A549 (cell line): Measurements from ENCODE around the gene C1QTNF4. TPM values are rescaled to one million over a fixed set of nuclear protein-coding genes. Genes with fewer than 3 reads are reported as not detected.
"Not testable (repeated sequence)": the region's sequence is repeated elsewhere in the genome, so short reads cannot be mapped to it uniquely, and the experiment has no call there.

ENCODE experiments used
- ATAC-seq, 2 experiments: fragments of 200-7000 bp in 1 of 2; fragments of >200 bp in 1 of 2; cut with Nextera tagmentation in 1 of 2; cut with Tn5 transposase in 1 of 2; 3 replicates each; pipeline versions ENCODE4 v1.8.0 to v1.9.1; 2018 to 2020; ENCODE audit warnings: mild to moderate bottlenecking in 1 of 2, moderate library complexity in 1 of 2
- CTCF ChIA-PET: fragments of 300-600 bp; sonication (Branson Sonifier 250); formaldehyde crosslinking; extraction: SDS; loops from one replicate; lab custom pipeline; 2021; ENCODE audit warnings: antibody characterized with exemption, inconsistent platforms; lab: Yijun Ruan, JAX
- POLR2A ChIA-PET: fragments of 350-600 bp; formaldehyde crosslinking; extraction: SDS; loops from one replicate; lab custom pipeline; 2021; ENCODE audit warnings: antibody characterized with exemption, inconsistent platforms; lab: Yijun Ruan, JAX
- DNase-seq, 2 experiments: peaks; one replicate each; pipeline versions ENCODE4 v3.0.0 to v3.0.0-alpha.2; 2011 to 2016; ENCODE audit warnings: low read depth in 1 of 2, low spot score in 1 of 2
- FAIRE-seq: peaks from 2 replicates; lab custom pipeline; 2011; peaks lifted over from hg19 to GRCh38; lab: Jason Lieb, UNC
- H3K27ac ChIP-seq, 2 experiments: fragments of >200 bp; sonication (Bioruptor Twin); formaldehyde crosslinking; 3 replicates each; pipeline ENCODE4 v1.5.1; 2016 to 2017
- H3K4me1 ChIP-seq: fragments of >200 bp; sonication (Bioruptor Twin); formaldehyde crosslinking; 3 replicates; pipeline ENCODE4 v1.6.1; 2016
- H3K4me2 ChIP-seq: fragments of >200 bp; sonication (Bioruptor Twin); formaldehyde crosslinking; 3 replicates; pipeline ENCODE4 v1.6.1; 2016
- H3K4me3 ChIP-seq: fragments of >200 bp; sonication (Bioruptor Twin); formaldehyde crosslinking; 3 replicates; pipeline ENCODE4 v1.5.1; 2016
- H3K9me3 ChIP-seq: fragments of >200 bp; sonication (Bioruptor Twin); formaldehyde crosslinking; 3 replicates; pipeline ENCODE4 v1.6.1; 2016
- CEBPB ChIP-seq, 2 experiments: fragments of >200 bp in 1 of 2; sonication (Bioruptor Twin) in 1 of 2; formaldehyde crosslinking in 1 of 2; IDR thresholded peaks; 2 replicates each; pipeline ENCODE4 v1.6.1; 2012 to 2016
- EHF ChIP-seq: fragments of 250-450 bp; sonication (Bioruptor Pico); IDR thresholded peaks from 2 replicates; pipeline ENCODE4 v1.5.0; 2020; ENCODE audit warnings: mild to moderate bottlenecking
- KDM5A ChIP-seq: fragments of 200-600 bp; sonication (generic); IDR thresholded peaks from 2 replicates; pipeline ENCODE4 v1.6.1; 2016; ENCODE audit warnings: antibody characterized with exemption, mild to moderate bottlenecking
- MAZ ChIP-seq: fragments of 150-350 bp; IDR thresholded peaks from 2 replicates; pipeline ENCODE4 v1.6.1; 2014; ENCODE audit warnings: antibody characterized with exemption, low read depth, low read length, borderline replicate concordance
- MYC ChIP-seq: IDR thresholded peaks from 2 replicates; pipeline ENCODE4 v1.6.1; 2012; ENCODE audit warnings: mild to moderate bottlenecking, inconsistent platforms, low read length, improper control_type of control experiment, borderline replicate concordance
- SREBF2 ChIP-seq: fragments of 450-650 bp; IDR thresholded peaks from 2 replicates; pipeline ENCODE4 v1.6.1; 2014; ENCODE audit warnings: mild to moderate bottlenecking, moderate library complexity
- TFCP2L1 ChIP-seq: fragments of 250-450 bp; sonication (Bioruptor Pico); IDR thresholded peaks from 2 replicates; pipeline ENCODE4 v1.5.0; 2021; ENCODE audit warnings: mild to moderate bottlenecking
- WGBS: methylation state at CpG from one replicate; pipeline ENCODE4 v1.1.6; 2017; ENCODE audit errors: missing lambda C conversion rate; 5-methylcytosine and 5-hydroxymethylcytosine counted together
- polyA plus RNA-seq, 4 experiments: library from polyadenylated mRNA; depleted of rRNA in 3 of 4; stranded (reverse); fragments of >200 nt; fragmentation: RNase III in 1 of 4; extraction: RNeasy Plus Mini Kit Qiagen cat#74134 plus additional on column Dnase treatment in 1 of 4; gene quantifications; 2 replicates in 3 of 4; 3 replicates in 1 of 4; pipeline ENCODE4 v1.2.3, GENCODE V29; 2011 to 2017
- TF ChIP-seq, protein P1 (sequence below): fragments of 250-450 bp; sonication (Bioruptor Pico); IDR thresholded peaks from 2 replicates; pipeline ENCODE4 v1.5.0; 2020; ENCODE audit warnings: low read depth, mild to moderate bottlenecking, moderate library complexity
- TF ChIP-seq, protein P2 (sequence below): fragments of 150-350 bp; IDR thresholded peaks from 2 replicates; pipeline ENCODE4 v1.6.1; 2014; ENCODE audit warnings: low read depth, mild to moderate bottlenecking, low read length

C1QTNF4 gene
- polyA plus RNA-seq, 2 of the 4 experiments (the other 2 are of a cell fraction), result not detected

DNA sequence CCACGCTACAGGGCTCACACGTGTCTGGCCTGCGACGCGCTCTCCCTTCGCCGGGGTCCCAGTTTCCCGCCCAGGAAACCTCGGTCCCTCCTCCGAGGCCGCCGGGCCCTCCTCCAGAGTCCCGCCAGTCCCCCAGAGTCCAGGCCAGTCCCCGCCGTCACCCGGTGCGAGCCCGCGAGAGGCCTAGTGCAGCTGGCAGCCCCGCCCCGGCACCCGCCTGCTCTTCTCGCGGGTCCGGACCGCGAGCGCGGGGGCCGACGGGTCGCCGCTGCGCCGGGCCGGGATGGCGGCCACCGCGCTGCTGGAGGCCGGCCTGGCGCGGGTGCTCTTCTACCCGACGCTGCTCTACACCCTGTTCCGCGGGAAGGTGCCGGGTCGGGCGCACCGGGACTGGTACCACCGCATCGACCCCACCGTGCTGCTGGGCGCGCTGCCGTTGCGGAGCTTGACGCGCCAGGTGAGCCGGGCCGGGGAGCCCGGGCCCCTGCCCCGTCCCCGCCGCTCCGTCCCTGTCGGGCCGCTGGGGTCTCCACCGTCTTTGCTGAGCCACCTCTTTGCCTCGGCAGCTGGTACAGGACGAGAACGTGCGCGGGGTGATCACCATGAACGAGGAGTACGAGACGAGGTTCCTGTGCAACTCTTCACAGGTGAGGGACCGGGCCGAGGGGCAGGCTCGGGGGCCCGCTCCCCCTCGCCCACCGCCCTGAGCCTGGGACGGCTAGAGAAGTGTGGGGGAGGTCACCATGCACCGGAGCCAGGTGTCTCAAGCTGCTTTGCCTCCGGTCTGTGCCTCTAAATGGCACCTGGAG is 28.7 kb downstream of the C1QTNF4 start, which contains the start of gene PTPMT1 (continued):
- TF ChIP-seq, protein P1, sequence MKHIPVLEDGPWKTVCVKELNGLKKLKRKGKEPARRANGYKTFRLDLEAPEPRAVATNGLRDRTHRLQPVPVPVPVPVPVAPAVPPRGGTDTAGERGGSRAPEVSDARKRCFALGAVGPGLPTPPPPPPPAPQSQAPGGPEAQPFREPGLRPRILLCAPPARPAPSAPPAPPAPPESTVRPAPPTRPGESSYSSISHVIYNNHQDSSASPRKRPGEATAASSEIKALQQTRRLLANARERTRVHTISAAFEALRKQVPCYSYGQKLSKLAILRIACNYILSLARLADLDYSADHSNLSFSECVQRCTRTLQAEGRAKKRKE, result peak; percentile 74
- peak; percentile 82; the same call in 1 of the 2 replicates for TF ChIP-seq EHF

DNA sequence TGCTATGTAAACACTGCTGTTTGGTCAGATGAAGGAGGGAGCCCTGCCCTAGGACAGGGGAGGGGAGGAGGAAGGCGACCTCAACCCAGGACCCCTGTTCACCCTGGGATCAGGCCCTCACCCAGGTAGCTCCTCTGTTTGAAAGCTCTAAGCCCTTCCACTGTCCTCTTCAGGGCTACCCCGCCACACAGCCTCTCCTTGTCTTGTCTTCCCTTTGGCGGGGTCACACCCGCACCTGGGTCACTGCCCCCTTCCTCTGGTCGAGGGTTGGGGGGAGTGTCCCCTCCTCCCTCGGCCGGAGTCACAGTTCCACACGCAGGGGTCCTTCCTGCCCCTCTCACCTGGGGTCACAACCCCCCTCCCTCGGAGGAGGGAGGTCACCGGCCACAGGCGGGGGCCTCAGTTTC is 29.3 kb downstream of the C1QTNF4 start:
- ChIA-PET CTCF (interaction anchor here (0.6 to 3.4 kb wide), 8 partner anchors 9 to 151 kb away, joined by 3 to 15 read pairs (median 4); partner anchors contain the start of gene CELF1), POLR2A (interaction anchor here (0.6 to 1.9 kb wide), 3 partner anchors 9 to 22 kb away, joined by 3 to 6 read pairs (median 4); partner anchors contain the start of genes FAM180B, KBTBD4 and NDUFS3)
- TF ChIP-seq TFCP2L1 (CRISPR knock-in tag), result 0 out of 2 replicates have a peak, but pooled peaks have one; percentile 46
- no peak for TF ChIP-seq SREBF2
- TF ChIP-seq, protein P2, sequence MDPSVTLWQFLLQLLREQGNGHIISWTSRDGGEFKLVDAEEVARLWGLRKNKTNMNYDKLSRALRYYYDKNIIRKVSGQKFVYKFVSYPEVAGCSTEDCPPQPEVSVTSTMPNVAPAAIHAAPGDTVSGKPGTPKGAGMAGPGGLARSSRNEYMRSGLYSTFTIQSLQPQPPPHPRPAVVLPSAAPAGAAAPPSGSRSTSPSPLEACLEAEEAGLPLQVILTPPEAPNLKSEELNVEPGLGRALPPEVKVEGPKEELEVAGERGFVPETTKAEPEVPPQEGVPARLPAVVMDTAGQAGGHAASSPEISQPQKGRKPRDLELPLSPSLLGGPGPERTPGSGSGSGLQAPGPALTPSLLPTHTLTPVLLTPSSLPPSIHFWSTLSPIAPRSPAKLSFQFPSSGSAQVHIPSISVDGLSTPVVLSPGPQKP, result no peak
- no peak for TF ChIP-seq MYC
- WGBS, result 49% methylated on average over 3 of the region's 11 CpGs
- H3K4me3 ChIP-seq, result peak overlapping the region; percentile 92
- ATAC-seq (peak in 1 of 2 experiments; percentile 21; a peak in 5 of 6 replicates), DNase-seq (no peak), FAIRE-seq (no peak)
- no peaks in the 10 kb centered on the region for H3K9me3 ChIP-seq
- H3K4me1 ChIP-seq, result peaks cover 17% of the 10 kb centered on the region
- H3K27ac ChIP-seq, result peak overlapping the region; percentile 95 to 96
- H3K4me2 ChIP-seq, result peak overlapping the region; percentile 98

DNA sequence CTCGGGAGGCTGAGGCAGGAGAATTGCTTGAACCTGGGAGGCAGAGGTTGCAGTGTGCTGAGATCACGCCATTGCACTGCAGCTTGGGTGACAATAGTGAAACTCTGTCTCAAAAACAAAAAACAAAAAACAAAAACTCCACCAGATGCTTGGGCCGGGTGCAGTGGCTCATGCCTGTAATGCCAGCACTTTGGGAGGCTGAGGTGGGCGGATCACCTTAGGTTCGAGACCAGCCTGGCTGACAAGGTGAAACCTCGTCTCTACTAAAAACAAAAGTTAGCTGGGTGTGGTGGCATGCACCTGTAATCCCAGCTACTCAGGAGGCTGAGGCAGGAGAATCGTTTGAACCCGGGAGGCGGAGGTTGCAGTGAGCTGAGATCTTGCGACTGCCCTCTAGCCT is 29.8 kb downstream of the C1QTNF4 start:
- CTCF ChIA-PET, result interaction anchor here (0.5 to 3.4 kb wide), 8 partner anchors 9 to 152 kb away, joined by 3 to 15 read pairs (median 4); partner anchors contain the start of gene CELF1
- not testable (repeated sequence) for DNase-seq, H3K9me3 ChIP-seq, FAIRE-seq, ATAC-seq
- Histone ChIP-seq H3K27ac (peak overlapping the region in 1 of 2 experiments; percentile 95; a peak in 2 of 6 replicates), H3K4me3 (peak overlapping the region; percentile 92; the same call in 2 of the 3 replicates), H3K4me1 (peaks cover 17% of the 10 kb centered on the region), H3K4me2 (peak overlapping the region; percentile 98)
- POLR2A ChIA-PET, result interaction anchor here (1.9 kb wide), 1 partner anchor 14 kb away, joined by 6 read pairs; the partner anchor contains the start of genes KBTBD4 and NDUFS3
- WGBS, result 96% methylated on average over 10 of the region's 10 CpGs

DNA sequence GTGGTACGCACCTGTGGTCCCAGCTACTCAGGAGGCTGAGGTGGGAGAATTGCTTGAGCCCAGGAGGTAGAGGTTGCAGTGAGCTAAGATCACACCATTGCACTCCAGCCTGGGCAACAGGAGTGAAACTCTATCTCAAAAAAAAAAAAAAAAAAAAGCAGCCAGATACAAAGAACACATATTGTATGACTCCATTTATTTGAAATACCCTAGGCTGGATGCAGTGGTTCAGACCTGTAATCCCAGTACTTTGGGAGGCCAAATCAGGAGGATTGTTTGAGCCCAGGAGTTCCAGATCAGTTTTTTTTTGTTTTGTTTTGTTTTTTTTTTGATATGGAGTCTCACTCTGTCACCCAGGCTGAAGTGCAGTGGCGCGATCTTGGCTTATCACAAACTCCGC is 31.8 kb downstream of the C1QTNF4 start:
- H3K4me3 ChIP-seq, FAIRE-seq, H3K9me3 ChIP-seq, H3K4me2 ChIP-seq, H3K27ac ChIP-seq, ATAC-seq, POLR2A ChIA-PET, DNase-seq: not testable (repeated sequence)
- H3K4me1 ChIP-seq, result peaks cover 17% of the 10 kb centered on the region
- CTCF ChIA-PET, result interaction anchor here (0.7 kb wide), 2 partner anchors 9 to 27 kb away, joined by 3 to 4 read pairs; no protein-coding TSS in a partner anchor
- WGBS, result 95% methylated on average over 4 of the region's 4 CpGs

DNA sequence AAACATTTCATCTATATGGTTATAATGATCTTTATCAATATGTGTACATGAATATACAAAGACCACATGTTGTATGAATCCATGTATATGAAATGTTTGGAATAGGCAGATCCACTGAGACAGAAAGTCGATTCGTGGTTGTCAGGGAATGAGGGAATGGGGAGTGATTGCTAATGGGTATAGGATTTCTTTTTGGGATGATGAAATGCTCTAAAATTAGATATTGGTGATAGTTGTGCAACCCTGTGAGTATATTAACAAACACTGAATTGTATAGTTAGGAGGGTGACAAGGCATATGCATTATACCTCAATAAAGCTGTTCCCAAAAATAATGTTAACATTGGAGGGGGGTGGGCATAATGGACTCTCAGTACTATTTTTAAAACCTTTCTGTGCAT is 33.8 kb downstream of the C1QTNF4 start:
- H3K4me1 ChIP-seq, result peaks cover 8% of the 10 kb centered on the region; the same call in 2 of the 3 replicates
- ChIA-PET POLR2A (no interaction called here), CTCF (interaction anchor here (0.8 kb wide), 1 partner anchor 11 kb away, joined by 3 read pairs; no protein-coding TSS in a partner anchor)
- 85% methylated on average over 2 of the region's 2 CpGs for WGBS
- 0 out of 4 replicates have a peak, but pooled peaks of 1 of the 2 experiments have one; percentile 16 for TF ChIP-seq CEBPB (IDR thresholded peaks at IDR 0.05)
- no peak for TF ChIP-seq KDM5A
- no peak overlapping the region for H3K4me3 ChIP-seq
- H3K9me3 ChIP-seq, result no peaks in the 10 kb centered on the region
- ATAC-seq (no peak), DNase-seq (no peak), FAIRE-seq (no peak)
- no peak overlapping the region for H3K4me2 ChIP-seq
- no peak overlapping the region for H3K27ac ChIP-seq

DNA sequence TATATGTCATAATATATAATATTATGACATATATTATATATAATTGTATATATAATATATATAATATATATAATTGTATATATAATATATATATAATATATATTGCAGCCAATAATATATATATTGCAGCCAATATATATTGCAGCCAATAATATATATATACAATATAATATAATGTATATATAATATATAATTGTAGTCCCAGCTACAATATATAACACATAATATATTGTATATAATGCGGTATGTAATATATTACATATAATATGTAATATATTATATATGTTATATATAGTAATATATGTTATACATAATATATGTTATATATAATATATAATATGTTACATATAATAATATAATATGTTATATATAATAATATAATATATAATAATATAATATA is 35.5 kb downstream of the C1QTNF4 start:
- ATAC-seq, result no peak
- 44% methylated on average over 1 of the region's 1 CpG for WGBS
- Histone ChIP-seq H3K9me3 (no peaks in the 10 kb centered on the region), H3K4me2 (no peak overlapping the region), H3K4me1 (peaks cover 3% of the 10 kb centered on the region; the same call in 1 of the 3 replicates), H3K27ac (no peak overlapping the region), H3K4me3 (no peak overlapping the region)
- TF ChIP-seq MAZ, result no peak
- no peak for DNase-seq
- no peak for FAIRE-seq
- ChIA-PET CTCF (no interaction called here), POLR2A (no interaction called here)

DNA sequence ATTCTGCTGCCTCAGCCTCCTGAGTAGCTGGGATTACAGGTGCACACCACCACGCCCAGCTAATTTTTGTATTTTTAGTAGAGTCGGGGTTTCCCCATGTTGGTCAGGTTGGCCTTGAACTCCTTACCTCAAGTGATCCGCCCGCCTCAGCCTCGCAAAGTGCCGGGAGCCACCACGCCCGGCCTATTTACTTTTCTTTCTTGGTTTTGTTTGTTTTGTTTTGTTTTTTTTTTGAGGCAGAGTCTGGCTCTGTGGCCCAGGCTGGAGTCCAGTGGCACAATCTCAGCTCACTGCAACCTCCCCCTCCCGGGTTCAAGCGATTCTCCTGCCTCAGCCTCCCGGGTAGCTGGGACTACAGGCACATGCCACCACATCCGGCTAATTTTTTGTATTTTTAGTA is 37.2 kb downstream of the C1QTNF4 start:
- H3K4me2 ChIP-seq, H3K4me1 ChIP-seq, ATAC-seq, FAIRE-seq, DNase-seq, H3K9me3 ChIP-seq, H3K27ac ChIP-seq, CTCF ChIA-PET, H3K4me3 ChIP-seq: not testable (repeated sequence)
- POLR2A ChIA-PET, result interaction anchor here (0.6 kb wide), 1 partner anchor 445 kb away, joined by 3 read pairs; no protein-coding TSS in a partner anchor
- 79% methylated on average over 12 of the region's 12 CpGs for WGBS
